ENCODE measurements around the gene GNAO1. TPM values are rescaled to one million over a fixed set of nuclear protein-coding genes. Genes with fewer than 3 reads are reported as not detected.

Gene GNAO1
- total and polyA plus RNA-seq, 9 of the 15 experiments (the other 6 are each of a cell fraction or from before 2014, with no cell fraction given): 0.07 to 0.42 (median 0.08) TPM; not detected in 5

GRCh38 chr16:56207421-56207820 lies 16.1 kb downstream of the GNAO1 start:
- Histone ChIP-seq H3K4me1 (replicated peaks in 1 of 2; ENCODE audit: control insufficient read depth in 2 of 2, insufficient read depth in 2 of 2, low read length in 2 of 2) (no peaks in the 10 kb centered on the region), H4K20me1 (replicated peaks; ENCODE audit: control insufficient read depth, insufficient read depth, low read length) (no peaks in the 10 kb centered on the region), H3K9me3 (replicated peaks; ENCODE audit: control insufficient read depth, insufficient read depth, low read depth, low read length) (no peaks in the 10 kb centered on the region), H3K79me2 (ENCODE audit: control insufficient read depth, insufficient read depth, low read length) (no peaks in the 10 kb centered on the region), H3K4me2 (ENCODE audit: insufficient read depth, low read length) (no peak overlapping the region), H3K9ac (ENCODE audit: insufficient read depth in 1 of 2, low read depth in 2 of 2, low read length in 2 of 2) (no peak overlapping the region), H3K36me3 (ENCODE audit: control insufficient read depth, insufficient read depth, low read length) (no peaks in the 10 kb centered on the region), H3K4me3 (no peak overlapping the region), H3K27ac (ENCODE audit: extremely low read depth, low read depth, low read length) (no peak overlapping the region), H2AFZ (ENCODE audit: low read depth, low read length) (no peak overlapping the region), H3K27me3 (ENCODE audit: control insufficient read depth in 2 of 2, insufficient read depth in 2 of 2, low read length in 2 of 2) (peaks cover 4 to 18% of the 10 kb centered on the region in 2 experiments; a peak in 4 of 5 replicates), H3K9me1 (ENCODE audit: control insufficient read depth, insufficient read depth, low read length) (no peaks in the 10 kb centered on the region)
- 0% methylated on average over 2 of the region's 2 CpGs for WGBS (ENCODE audit: insufficient coverage, low coverage, missing lambda C conversion rate)
- ATAC-seq (no peak), DNase-seq (ENCODE audit: extremely low read depth in 1 of 4, low spot score in 3 of 4) (no peak), FAIRE-seq (no peak)
- POLR2A ChIA-PET: no interaction called here
- intact Hi-C loops (cut with micrococcal nuclease): loop anchor here (10.0 kb wide), 1 partner anchor 107 kb away; no protein-coding TSS in a partner anchor
- CTCF ChIA-PET (ENCODE audit: low intra/inter-chr PET ratio): no interaction called here
- BruUV-seq (replicated peaks): no TSS peak
- in situ Hi-C loops (cut with MboI): no loop called here
- TF ChIP-seq ZNF395 (CRISPR knock-in tag; IDR thresholded peaks at IDR 0.05) (no peak), ZNF764 (CRISPR knock-in tag; IDR thresholded peaks at IDR 0.05; ENCODE audit: low read depth) (no peak), MAFG (tag; conservative IDR thresholded peaks at IDR 0.05) (peak; percentile 49), ZBTB33 (CRISPR knock-in tag; IDR thresholded peaks at IDR 0.05) (no peak), C11orf30 (IDR thresholded peaks at IDR 0.05; ENCODE audit: low read depth) (peak; percentile 20; the same call in 1 of the 2 replicates), ZNF316 (IDR thresholded peaks at IDR 0.05) (peak; percentile 54), CTCF (IDR thresholded peaks at IDR 0.05 in 2 of 3, conservative IDR thresholded peaks at IDR 0.05 in 1 of 3; ENCODE audit: insufficient read depth in 2 of 3, low read depth in 1 of 3, low read length in 3 of 3) (no peak)
